Endothelial cell of umbilical vein (primary cell): ENCODE results near the gene NACAD. TPM values are rescaled to one million over a fixed set of nuclear protein-coding genes. Genes with fewer than 3 reads are reported as not detected.

Source experiments
- BruUV-seq: library from RNA; stranded (reverse); fragments of 400-500 nt; replicated peaks from 2 replicates; lab custom pipeline; 2021; lab: Mats Ljungman, UMichigan
- CTCF ChIA-PET: fragments of 300-600, 350-600 bp; sonication (Branson Sonifier 250); formaldehyde crosslinking; loops from one replicate; lab custom pipeline; 2021; ENCODE audit warnings: antibody characterized with exemption, inconsistent platforms; lab: Charles Lee
- POLR2A ChIA-PET: fragments of 300-600, 350-600 bp; sonication (Branson Sonifier 250); formaldehyde crosslinking; loops from one replicate; lab custom pipeline; 2021; ENCODE audit warnings: antibody characterized with exemption, inconsistent platforms; lab: Charles Lee
- DNase-seq: peaks from one replicate; pipeline ENCODE4 v3.0.0-alpha.2; 2011; ENCODE audit warnings: low read depth, low spot score
- FAIRE-seq: peaks from 2 replicates; lab custom pipeline; 2011; peaks lifted over from hg19 to GRCh38; lab: Jason Lieb, UNC
- H2AFZ ChIP-seq: 2 replicates; pipeline ENCODE4 v1.6.0; 2012; ENCODE audit warnings: low read depth, low read length, control low read depth, inconsistent platforms
- H3K27ac ChIP-seq: 2 replicates; pipeline ENCODE4 v1.5.1; 2011; ENCODE audit warnings: low read depth, mild to moderate bottlenecking, control low read depth, low read length, moderate library complexity; ENCODE audit not compliant: insufficient read depth
- H3K27me3 ChIP-seq, 2 experiments: 2 replicates each; pipeline versions ENCODE4 v1.6.0 to v1.6.1; 2011; ENCODE audit warnings: low read length in 2 of 2, mixed read lengths in 1 of 2; ENCODE audit not compliant: control insufficient read depth in 2 of 2, insufficient read depth in 2 of 2
- H3K36me3 ChIP-seq, 2 experiments: 2 replicates in 1 of 2; 3 replicates in 1 of 2; pipeline ENCODE4 v1.5.1; 2011; ENCODE audit warnings: low read length in 2 of 2, mild to moderate bottlenecking in 1 of 2, moderate library complexity in 1 of 2; ENCODE audit not compliant: control insufficient read depth in 2 of 2, insufficient read depth in 2 of 2; ENCODE audit errors: extremely low read depth in 1 of 2
- H3K4me1 ChIP-seq: 3 replicates; pipeline ENCODE4 v1.5.1; 2011; ENCODE audit warnings: mild to moderate bottlenecking, low read length; ENCODE audit not compliant: control insufficient read depth, insufficient read depth; ENCODE audit errors: extremely low read depth
- H3K4me2 ChIP-seq: 2 replicates; pipeline ENCODE4 v1.6.1; 2011; ENCODE audit warnings: low read length, control low read depth, mixed read lengths; ENCODE audit not compliant: insufficient read depth
- H3K4me3 ChIP-seq, 3 experiments: fragments of 200-600 bp in 1 of 3; sonication (generic), shearing (Covaris generic) in 1 of 3; replicated peaks in 1 of 3; 2 replicates each; pipeline ENCODE4 v1.5.1; 2011 to 2016; ENCODE audit warnings: control low read depth in 3 of 3, low read length in 3 of 3, mild to moderate bottlenecking in 2 of 3, inconsistent platforms in 1 of 3, low read depth in 1 of 3, moderate library complexity in 1 of 3; ENCODE audit not compliant: insufficient read depth in 1 of 3
- H3K79me2 ChIP-seq: 2 replicates; pipeline ENCODE4 v1.6.0; 2012; ENCODE audit warnings: low read length, inconsistent platforms; ENCODE audit not compliant: control insufficient read depth, insufficient read depth
- H3K9ac ChIP-seq: replicated peaks from 2 replicates; pipeline ENCODE3; 2011; ENCODE audit warnings: low read length, control low read depth; ENCODE audit not compliant: insufficient read depth; ENCODE audit errors: extremely low read depth
- H3K9me1 ChIP-seq: replicated peaks from 3 replicates; pipeline ENCODE4 v1.6.0; 2011; ENCODE audit warnings: mild to moderate bottlenecking, low read length; ENCODE audit not compliant: control insufficient read depth, insufficient read depth; ENCODE audit errors: extremely low read depth
- H3K9me3 ChIP-seq: replicated peaks from 2 replicates; pipeline ENCODE4 v1.5.1; 2012; ENCODE audit warnings: low read length, inconsistent platforms; ENCODE audit not compliant: control insufficient read depth, insufficient read depth
- H4K20me1 ChIP-seq: replicated peaks from 2 replicates; pipeline ENCODE3; 2011; ENCODE audit warnings: mild to moderate bottlenecking, low read length; ENCODE audit not compliant: control insufficient read depth, insufficient read depth; ENCODE audit errors: extremely low read depth
- FOS ChIP-seq: IDR thresholded peaks from 2 replicates; pipeline ENCODE4 v1.6.1; 2011; ENCODE audit warnings: mild to moderate bottlenecking, low read length, moderate library complexity, borderline replicate concordance; ENCODE audit not compliant: insufficient read depth
- MYC ChIP-seq: IDR thresholded peaks from one replicate; pipeline ENCODE4 v1.6.1; 2011; ENCODE audit warnings: mild to moderate bottlenecking, low read depth, low read length
- POLR2A ChIP-seq: IDR thresholded peaks from 2 replicates; pipeline ENCODE4 v1.6.1; 2012; ENCODE audit warnings: low read depth, mild to moderate bottlenecking, control low read depth, low read length
- dilution Hi-C: fragments of 300-500 bp; cut with MboI; formaldehyde crosslinking; loops from one replicate; pipeline ENCODE4 v1.15.0; 2019; ENCODE audit warnings: low sequenced_read_pairs; ENCODE audit not compliant: extremely low pct_ligation_motif_present
- intact Hi-C: fragments of 100-400 bp; cut with micrococcal nuclease; formaldehyde crosslinking; loops from one replicate; pipeline ENCODE4 v1.10.0; 2022
- polyA plus RNA-seq, 4 experiments: library from polyadenylated mRNA; depleted of rRNA in 3 of 4; stranded (reverse) in 3 of 4; unstranded in 1 of 4; fragments of >200 nt; gene quantifications; 2 replicates each; pipeline versions ENCODE4 v1.2.1 to v1.2.3, GENCODE V29; 2011 to 2012; ENCODE audit warnings: missing spikeins in 1 of 4
- total RNA-seq: library from RNA; stranded (reverse); gene quantifications from 2 replicates; pipeline ENCODE4 v1.2.3, GENCODE V29; 2021
- TF ChIP-seq, protein P1 (sequence below): IDR thresholded peaks from 2 replicates; pipeline ENCODE4 v1.6.1; 2011; ENCODE audit not compliant: insufficient read depth, insufficient read length

NACAD gene
- total and polyA plus RNA-seq, 2 donors (not counting 3 experiments of a cell fraction or from before 2014, with no cell fraction given) = 1.4 to 6.6 TPM

DNA sequence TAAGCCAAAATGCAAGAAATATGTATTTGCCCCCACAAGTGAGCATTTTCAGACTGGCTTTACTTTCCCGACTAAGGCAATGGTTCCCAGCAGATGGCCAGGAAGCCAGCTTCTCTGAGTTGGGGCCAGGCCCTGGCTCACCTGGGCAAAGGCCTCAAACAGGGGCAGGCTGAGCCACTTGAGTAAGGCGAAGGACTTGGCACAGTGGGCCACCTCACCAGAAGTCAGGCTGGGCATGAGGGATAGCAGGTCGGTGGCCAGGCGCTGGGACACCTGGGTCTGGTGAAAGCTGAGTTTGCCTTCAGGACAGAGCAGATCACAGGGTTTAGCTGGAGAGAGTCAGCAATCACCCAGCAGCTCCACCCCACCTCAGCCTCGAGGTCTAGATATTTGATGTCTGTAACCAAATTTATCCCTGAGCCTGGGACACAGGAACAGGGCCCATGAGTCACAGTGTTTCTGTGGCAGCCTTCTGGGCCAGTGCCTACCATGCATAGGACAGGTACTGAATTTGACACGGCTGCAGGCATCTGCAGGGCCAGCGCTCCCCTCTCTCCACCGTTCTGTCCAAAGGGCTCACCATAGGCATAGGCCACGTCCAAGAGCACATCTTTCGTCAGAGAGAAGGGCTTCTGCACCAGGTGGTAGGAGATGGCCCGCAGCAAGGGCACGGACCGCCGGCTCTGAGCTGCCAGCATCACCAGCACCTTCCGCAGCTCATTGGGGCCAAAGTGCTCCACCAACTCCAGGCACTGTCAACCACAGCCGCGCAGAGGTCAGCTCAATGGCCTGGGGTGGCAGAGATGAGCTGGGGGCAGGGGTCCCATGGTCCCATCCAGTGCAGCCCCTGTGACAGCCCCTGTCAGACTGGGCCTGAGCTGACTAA, 15.4 kb upstream of the NACAD start:
- no peak overlapping the region for H3K27ac ChIP-seq
- BruUV-seq = no TSS peak
- H4K20me1 ChIP-seq = no peaks in the 10 kb centered on the region
- intact Hi-C loops (no loop called here), dilution Hi-C loops (no loop called here)
- DNase-seq = no peak
- H3K9ac ChIP-seq = no peak overlapping the region
- peaks cover 4% of the 10 kb centered on the region for H3K4me1 ChIP-seq
- FAIRE-seq = no peak
- H2AFZ ChIP-seq = no peak overlapping the region
- POLR2A ChIA-PET = interaction anchor here (0.6 kb wide), 1 partner anchor 742 kb away, joined by 5 read pairs; no protein-coding TSS in a partner anchor
- no peaks in the 10 kb centered on the region for H3K27me3 ChIP-seq
- H3K36me3 ChIP-seq = peaks cover 16 to 79% of the 10 kb centered on the region in 2 experiments
- CTCF ChIA-PET = interaction anchor here (1.2 to 1.4 kb wide), 2 partner anchors 29 to 131 kb away, joined by 3 to 6 read pairs; no protein-coding TSS in a partner anchor
- TF ChIP-seq, protein P1, sequence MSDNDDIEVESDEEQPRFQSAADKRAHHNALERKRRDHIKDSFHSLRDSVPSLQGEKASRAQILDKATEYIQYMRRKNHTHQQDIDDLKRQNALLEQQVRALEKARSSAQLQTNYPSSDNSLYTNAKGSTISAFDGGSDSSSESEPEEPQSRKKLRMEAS = no peak
- TF ChIP-seq POLR2A = no peak
- no peak for TF ChIP-seq FOS
- no peak for TF ChIP-seq MYC
- H3K4me2 ChIP-seq = no peak overlapping the region
- no peaks in the 10 kb centered on the region for H3K9me3 ChIP-seq
- H3K9me1 ChIP-seq = no peaks in the 10 kb centered on the region
- H3K4me3 ChIP-seq = no peak overlapping the region
- peaks cover 24% of the 10 kb centered on the region for H3K79me2 ChIP-seq
